HG03469 (cell line): ENCODE results near the gene MRAP2.
"Not testable (repeated sequence)": the region's sequence is repeated elsewhere in the genome, so short reads cannot be mapped to it uniquely, and the experiment has no call there.

Source experiments
- ATAC-seq: cut with Tn5 transposase; IDR thresholded peaks from one replicate; pipeline ENCODE4 v1.9.1; 2021; ENCODE audit warnings: mild to moderate bottlenecking, moderate library complexity, moderate number of reproducible peaks; ENCODE audit not compliant: unreplicated experiment

Gene MRAP2

GRCh38 chr6:84068873-84069272 is 35.3 kb downstream of the MRAP2 start:
- ATAC-seq = not testable (repeated sequence)

- no peak for ATAC-seq
Measured at GRCh38 chr6:84072442-84072997, 38.9 kb downstream of the MRAP2 start.

GRCh38 chr6:84074988-84075781 is 41.6 kb downstream of the MRAP2 start:
- ATAC-seq = no peak

- ATAC-seq = no peak
Measured at GRCh38 chr6:84077645-84078044, 44.1 kb downstream of the MRAP2 start.

- no peak for ATAC-seq
Measured at GRCh38 chr6:84078335-84078734, 44.8 kb downstream of the MRAP2 start.

- ATAC-seq = no peak
Measured at GRCh38 chr6:84081222-84081621, 47.6 kb downstream of the MRAP2 start.

GRCh38 chr6:84082689-84083265 is 49.2 kb downstream of the MRAP2 start:
- no peak for ATAC-seq

- ATAC-seq = not testable (repeated sequence)
Measured at GRCh38 chr6:84084705-84085104, 51.1 kb downstream of the MRAP2 start.

- no peak for ATAC-seq
Measured at GRCh38 chr6:84086056-84086455, 52.5 kb downstream of the MRAP2 start.

- ATAC-seq = no peak
Measured at GRCh38 chr6:84086545-84087429, 53.2 kb downstream of the MRAP2 start.

- ATAC-seq = no peak
Measured at GRCh38 chr6:84089081-84089480, 55.5 kb downstream of the MRAP2 start.

- ATAC-seq = no peak
Measured at GRCh38 chr6:84089552-84089951, 56.0 kb downstream of the MRAP2 start.

GRCh38 chr6:84093441-84094435 is 60.2 kb downstream of the MRAP2 start:
- no peak for ATAC-seq

GRCh38 chr6:84095156-84095555 is 61.6 kb downstream of the MRAP2 start:
- no peak for ATAC-seq

- ATAC-seq = no peak
Measured at GRCh38 chr6:84103029-84103428, 69.5 kb downstream of the MRAP2 start.

- ATAC-seq = not testable (repeated sequence)
Measured at GRCh38 chr6:84105215-84105924, 71.8 kb downstream of the MRAP2 start.

- no peak for ATAC-seq
Measured at GRCh38 chr6:84107495-84107894, 73.9 kb downstream of the MRAP2 start.

- not testable (repeated sequence) for ATAC-seq
Measured at GRCh38 chr6:84111351-84111750, 77.8 kb downstream of the MRAP2 start.

- ATAC-seq = not testable (repeated sequence)
Measured at GRCh38 chr6:84114933-84115594, 81.5 kb downstream of the MRAP2 start.
